ENCODE results near the gene HECTD1.

The HECTD1 gene

DNA sequence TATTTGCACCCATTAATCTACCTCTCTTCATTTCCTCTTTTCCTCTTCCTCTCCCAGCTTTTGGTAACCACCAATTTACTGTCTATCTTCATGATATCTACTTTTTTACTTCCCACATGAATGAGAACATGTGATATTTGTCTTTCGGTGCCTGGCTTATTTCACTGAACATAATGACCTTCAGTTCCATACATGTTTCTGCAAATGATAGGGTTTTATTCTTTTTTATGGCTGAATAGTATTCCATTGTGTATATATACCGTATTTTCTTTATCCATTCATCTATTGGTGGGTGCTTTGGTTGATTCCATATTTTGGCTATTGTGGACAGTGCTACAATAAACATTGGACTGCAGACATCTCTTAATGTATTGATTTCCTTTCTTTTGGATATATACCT, 132.4 kb downstream of the HECTD1 start:
- Histone ChIP-seq H4K12ac (ENCODE audit: low read depth, low read length) (no peak overlapping the region), H2BK12ac (ENCODE audit: low read length) (no peak overlapping the region), H2AK5ac (ENCODE audit: low read length) (no peak overlapping the region), H3K9ac (ENCODE audit: low read length) (no peak overlapping the region), H2BK120ac (ENCODE audit: insufficient read depth, low read length, poor library complexity) (no peak overlapping the region), H3K27ac (ENCODE audit: low read depth, low read length) (no peak overlapping the region), H3K4me1 (ENCODE audit: control insufficient read depth in 1 of 2, insufficient read depth in 2 of 2, low read length in 2 of 2) (peaks cover 2 to 3% of the 10 kb centered on the region in 2 experiments), H3K27me3 (ENCODE audit: insufficient read depth, low read length) (no peaks in the 10 kb centered on the region), H3K79me1 (ENCODE audit: low read length) (peaks cover under 1% of the 10 kb centered on the region), H3K79me2 (ENCODE audit: control insufficient read depth, insufficient read depth, low read length, poor library complexity) (no peaks in the 10 kb centered on the region), H3K9me3 (ENCODE audit: insufficient read depth, low read depth, low read length) (no peaks in the 10 kb centered on the region), H3K4me3 (ENCODE audit: low read depth, low read length) (no peak overlapping the region), H3K23ac (ENCODE audit: low read length) (no peak overlapping the region), H3K4ac (ENCODE audit: low read depth, low read length) (no peak overlapping the region), H3K36me3 (ENCODE audit: control insufficient read depth in 1 of 2, insufficient read depth in 2 of 2, low read length in 2 of 2) (no peaks in the 10 kb centered on the region), H4K91ac (ENCODE audit: low read depth, low read length) (no peak overlapping the region), H2BK5ac (ENCODE audit: low read depth, low read length, poor library complexity) (no peak overlapping the region), H3K4me2 (ENCODE audit: low read length) (no peak overlapping the region), H3K14ac (ENCODE audit: low read length) (no peak overlapping the region), H3K18ac (ENCODE audit: low read length) (no peak overlapping the region), H2AFZ (ENCODE audit: insufficient read depth, low read length, poor library complexity) (no peak overlapping the region), H4K8ac (ENCODE audit: low read depth, low read length) (no peak overlapping the region)
- no CpG with 5 or more reads among the region's 2 CpGs for WGBS (ENCODE audit: extremely low coverage, insufficient coverage, insufficient read length)
- DNase-seq, result no peak

GRCh38 chr14:31071151-31071550, 136.4 kb downstream of the HECTD1 start:
- no peak overlapping the region for H3K23ac ChIP-seq (ENCODE audit: low read length)
- no peak overlapping the region for H3K4me3 ChIP-seq (ENCODE audit: low read depth, low read length)
- H4K8ac ChIP-seq (ENCODE audit: low read depth, low read length), result no peak overlapping the region
- no peak overlapping the region for H2BK120ac ChIP-seq (ENCODE audit: insufficient read depth, low read length, poor library complexity)
- peak in 1 of 2 donors; percentile 35 for DNase-seq
- H3K9ac ChIP-seq (ENCODE audit: low read length), result no peak overlapping the region
- H2BK5ac ChIP-seq (ENCODE audit: low read depth, low read length, poor library complexity), result no peak overlapping the region
- WGBS (ENCODE audit: extremely low coverage, insufficient coverage, insufficient read length), result no CpG with 5 or more reads among the region's 2 CpGs
- H3K4me1 ChIP-seq (ENCODE audit: control insufficient read depth in 1 of 2, insufficient read depth in 2 of 2, low read length in 2 of 2), result peaks cover 3% of the 10 kb centered on the region in 2 experiments
- H4K12ac ChIP-seq (ENCODE audit: low read depth, low read length), result no peak overlapping the region
- no peaks in the 10 kb centered on the region for H3K9me3 ChIP-seq (ENCODE audit: insufficient read depth, low read depth, low read length)
- H2AFZ ChIP-seq (ENCODE audit: insufficient read depth, low read length, poor library complexity), result no peak overlapping the region
- H3K36me3 ChIP-seq (ENCODE audit: control insufficient read depth in 1 of 2, insufficient read depth in 2 of 2, low read length in 2 of 2), result no peaks in the 10 kb centered on the region
- peaks cover 2% of the 10 kb centered on the region for H3K79me1 ChIP-seq (ENCODE audit: low read length)
- H3K27me3 ChIP-seq (ENCODE audit: insufficient read depth, low read length), result no peaks in the 10 kb centered on the region
- H3K14ac ChIP-seq (ENCODE audit: low read length), result no peak overlapping the region
- no peak overlapping the region for H2BK12ac ChIP-seq (ENCODE audit: low read length)
- H3K4me2 ChIP-seq (ENCODE audit: low read length), result no peak overlapping the region
- no peak overlapping the region for H2AK5ac ChIP-seq (ENCODE audit: low read length)
- no peak overlapping the region for H3K4ac ChIP-seq (ENCODE audit: low read depth, low read length)
- H4K91ac ChIP-seq (ENCODE audit: low read depth, low read length), result no peak overlapping the region
- H3K18ac ChIP-seq (ENCODE audit: low read length), result no peak overlapping the region
- no peak overlapping the region for H3K27ac ChIP-seq (ENCODE audit: low read depth, low read length)
- H3K79me2 ChIP-seq (ENCODE audit: control insufficient read depth, insufficient read depth, low read length, poor library complexity), result no peaks in the 10 kb centered on the region

DNA sequence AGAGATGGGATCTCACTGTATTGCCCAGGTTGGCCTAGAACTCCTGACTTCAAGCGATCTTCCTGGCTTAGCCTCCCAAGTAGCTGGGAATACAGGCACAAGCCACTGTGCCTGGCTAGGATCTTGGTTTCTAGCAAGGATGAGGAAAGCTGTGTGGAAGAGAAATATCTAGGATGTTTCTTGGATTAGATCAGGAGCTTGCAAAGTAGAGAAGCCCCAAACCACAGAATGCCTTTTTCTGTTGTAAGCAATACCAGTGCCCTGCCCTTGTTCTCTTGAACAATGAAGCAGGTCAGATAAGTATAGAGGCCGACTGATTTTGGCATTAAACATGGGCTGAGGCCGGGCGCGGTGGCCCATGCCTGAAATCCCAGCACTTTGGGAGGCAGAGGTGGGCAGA, 137.2 kb downstream of the HECTD1 start:
- no peak overlapping the region for H3K4me2 ChIP-seq (ENCODE audit: low read length)
- no peaks in the 10 kb centered on the region for H3K27me3 ChIP-seq (ENCODE audit: insufficient read depth, low read length)
- H2BK12ac ChIP-seq (ENCODE audit: low read length), result no peak overlapping the region
- DNase-seq, result peak; percentile 71 to 93
- H3K4me3 ChIP-seq (ENCODE audit: low read depth, low read length), result no peak overlapping the region
- no peak overlapping the region for H3K9ac ChIP-seq (ENCODE audit: low read length)
- WGBS (ENCODE audit: extremely low coverage, insufficient coverage, insufficient read length), result no CpG with 5 or more reads among the region's 5 CpGs
- H3K18ac ChIP-seq (ENCODE audit: low read length), result no peak overlapping the region
- no peak overlapping the region for H3K23ac ChIP-seq (ENCODE audit: low read length)
- no peaks in the 10 kb centered on the region for H3K79me2 ChIP-seq (ENCODE audit: control insufficient read depth, insufficient read depth, low read length, poor library complexity)
- H2AFZ ChIP-seq (ENCODE audit: insufficient read depth, low read length, poor library complexity), result no peak overlapping the region
- no peak overlapping the region for H2BK120ac ChIP-seq (ENCODE audit: insufficient read depth, low read length, poor library complexity)
- H3K4me1 ChIP-seq (ENCODE audit: control insufficient read depth in 1 of 2, insufficient read depth in 2 of 2, low read length in 2 of 2), result peaks cover 3% of the 10 kb centered on the region in 2 experiments
- H2AK5ac ChIP-seq (ENCODE audit: low read length), result no peak overlapping the region
- no peaks in the 10 kb centered on the region for H3K36me3 ChIP-seq (ENCODE audit: control insufficient read depth in 1 of 2, insufficient read depth in 2 of 2, low read length in 2 of 2)
- no peaks in the 10 kb centered on the region for H3K9me3 ChIP-seq (ENCODE audit: insufficient read depth, low read depth, low read length)
- H3K27ac ChIP-seq (ENCODE audit: low read depth, low read length), result no peak overlapping the region
- H3K79me1 ChIP-seq (ENCODE audit: low read length), result peaks cover 2% of the 10 kb centered on the region
- no peak overlapping the region for H4K12ac ChIP-seq (ENCODE audit: low read depth, low read length)
- no peak overlapping the region for H4K8ac ChIP-seq (ENCODE audit: low read depth, low read length)
- H3K4ac ChIP-seq (ENCODE audit: low read depth, low read length), result no peak overlapping the region
- H2BK5ac ChIP-seq (ENCODE audit: low read depth, low read length, poor library complexity), result no peak overlapping the region
- H4K91ac ChIP-seq (ENCODE audit: low read depth, low read length), result no peak overlapping the region
- H3K14ac ChIP-seq (ENCODE audit: low read length), result no peak overlapping the region

- H3K14ac ChIP-seq (ENCODE audit: low read length), result no peak overlapping the region
- H2BK12ac ChIP-seq (ENCODE audit: low read length), result no peak overlapping the region
- no peak overlapping the region for H4K8ac ChIP-seq (ENCODE audit: low read depth, low read length)
- no CpG with 5 or more reads among the region's 3 CpGs for WGBS (ENCODE audit: extremely low coverage, insufficient coverage, insufficient read length)
- H3K9me3 ChIP-seq (ENCODE audit: insufficient read depth, low read depth, low read length), result no peaks in the 10 kb centered on the region
- H2AK5ac ChIP-seq (ENCODE audit: low read length), result no peak overlapping the region
- H3K4me2 ChIP-seq (ENCODE audit: low read length), result no peak overlapping the region
- no peaks in the 10 kb centered on the region for H3K36me3 ChIP-seq (ENCODE audit: control insufficient read depth in 1 of 2, insufficient read depth in 2 of 2, low read length in 2 of 2)
- no peak overlapping the region for H3K18ac ChIP-seq (ENCODE audit: low read length)
- H3K4me3 ChIP-seq (ENCODE audit: low read depth, low read length), result no peak overlapping the region
- H2BK120ac ChIP-seq (ENCODE audit: insufficient read depth, low read length, poor library complexity), result no peak overlapping the region
- H3K27ac ChIP-seq (ENCODE audit: low read depth, low read length), result no peak overlapping the region
- H2BK5ac ChIP-seq (ENCODE audit: low read depth, low read length, poor library complexity), result no peak overlapping the region
- H3K4ac ChIP-seq (ENCODE audit: low read depth, low read length), result no peak overlapping the region
- no peak overlapping the region for H3K23ac ChIP-seq (ENCODE audit: low read length)
- no peak overlapping the region for H3K9ac ChIP-seq (ENCODE audit: low read length)
- no peak overlapping the region for H2AFZ ChIP-seq (ENCODE audit: insufficient read depth, low read length, poor library complexity)
- H4K12ac ChIP-seq (ENCODE audit: low read depth, low read length), result no peak overlapping the region
- H3K79me2 ChIP-seq (ENCODE audit: control insufficient read depth, insufficient read depth, low read length, poor library complexity), result no peaks in the 10 kb centered on the region
- H3K79me1 ChIP-seq (ENCODE audit: low read length), result peaks cover 2% of the 10 kb centered on the region
- peaks cover 3% of the 10 kb centered on the region in 2 experiments for H3K4me1 ChIP-seq (ENCODE audit: control insufficient read depth in 1 of 2, insufficient read depth in 2 of 2, low read length in 2 of 2)
- H4K91ac ChIP-seq (ENCODE audit: low read depth, low read length), result no peak overlapping the region
- H3K27me3 ChIP-seq (ENCODE audit: insufficient read depth, low read length), result no peaks in the 10 kb centered on the region
- DNase-seq, result no peak
These were observed 138.2 kb downstream of the HECTD1 start for GRCh38 chr14:31069343-31069742.
